Lung microvascular endothelial cell (primary cell): ENCODE measurements around the gene TMEM150A. TPM values are rescaled to one million over a fixed set of nuclear protein-coding genes. Genes with fewer than 3 reads are reported as not detected.
"Not testable (repeated sequence)": the region's sequence is repeated elsewhere in the genome, so short reads cannot be mapped to it uniquely, and the experiment has no call there.

Experiments
- DNase-seq, 2 donors: peaks; one replicate each; pipeline versions ENCODE4 v3.0.0 to v3.0.0-alpha.2; 2010; ENCODE audit warnings: low read depth in 2 of 2
- total RNA-seq: library from RNA; depleted of rRNA; stranded (reverse); fragments of >200 nt; gene quantifications from 2 replicates; pipeline ENCODE4 v1.2.1, GENCODE V29; 2014

The TMEM150A gene
- total RNA-seq, 1 donor from 2014 or later = 14.7 TPM

- no peak for DNase-seq
Measured at GRCh38 chr2:85594715-85595300, 7.7 kb downstream of the TMEM150A start.

- no peak for DNase-seq
Measured at GRCh38 chr2:85593023-85593422, 9.5 kb downstream of the TMEM150A start.

GRCh38 chr2:85592299-85592698 lies 10.2 kb downstream of the TMEM150A start:
- DNase-seq = not testable (repeated sequence)

- DNase-seq = peak; percentile 41 to 73
Measured at GRCh38 chr2:85591563-85591962, 10.9 kb downstream of the TMEM150A start.

GRCh38 chr2:85590950-85591349 lies 11.5 kb downstream of the TMEM150A start:
- no peak for DNase-seq

GRCh38 chr2:85589982-85590791 lies 12.3 kb downstream of the TMEM150A start:
- peak; percentile 88 to 90 for DNase-seq

GRCh38 chr2:85589181-85589580 lies 13.3 kb downstream of the TMEM150A start:
- DNase-seq = no peak

GRCh38 chr2:85588645-85589044 lies 13.9 kb downstream of the TMEM150A start:
- no peak for DNase-seq

- DNase-seq = no peak
Measured at GRCh38 chr2:85588236-85588635, 14.3 kb downstream of the TMEM150A start.

GRCh38 chr2:85585781-85586105 lies 16.8 kb downstream of the TMEM150A start:
- peak in 1 of 2 donors; percentile 46 for DNase-seq

GRCh38 chr2:85584857-85585780 lies 17.4 kb downstream of the TMEM150A start:
- DNase-seq = peak; percentile 73 to 81

- peak; percentile 38 to 52 for DNase-seq
Measured at GRCh38 chr2:85584354-85584856, 18.1 kb downstream of the TMEM150A start, which contains the start of gene VAMP5. VAMP5 (plus strand) TSS chr2:85584431; CDS start chr2:85584491, 60 bp downstream.

GRCh38 chr2:85583667-85584353 lies 18.7 kb downstream of the TMEM150A start:
- no peak for DNase-seq

- no peak for DNase-seq
Measured at GRCh38 chr2:85582492-85582891, 20.0 kb downstream of the TMEM150A start.

- DNase-seq = no peak
Measured at GRCh38 chr2:85580206-85580605, 22.3 kb downstream of the TMEM150A start.

GRCh38 chr2:85579266-85579935 lies 23.1 kb downstream of the TMEM150A start:
- no peak for DNase-seq

GRCh38 chr2:85578243-85579180 lies 24.0 kb downstream of the TMEM150A start:
- no peak for DNase-seq

GRCh38 chr2:85577386-85578242 lies 24.9 kb downstream of the TMEM150A start, which contains the start of gene VAMP8:
VAMP8 (plus strand) TSS chr2:85577586; CDS start chr2:85577647, 61 bp downstream.
- no peak for DNase-seq

- DNase-seq = no peak
Measured at GRCh38 chr2:85577063-85577385, 25.5 kb downstream of the TMEM150A start.
